ENCODE measurements around the gene RPL10. TPM values are rescaled to one million over a fixed set of nuclear protein-coding genes. Genes with fewer than 3 reads are reported as not detected.
A peak's percentile ranks its signal among the peaks of the same experiment; 100 is the strongest.

The RPL10 gene
- total RNA-seq, 2 experiments from 2014 or later: 1,884 to 2,727 TPM

DNA sequence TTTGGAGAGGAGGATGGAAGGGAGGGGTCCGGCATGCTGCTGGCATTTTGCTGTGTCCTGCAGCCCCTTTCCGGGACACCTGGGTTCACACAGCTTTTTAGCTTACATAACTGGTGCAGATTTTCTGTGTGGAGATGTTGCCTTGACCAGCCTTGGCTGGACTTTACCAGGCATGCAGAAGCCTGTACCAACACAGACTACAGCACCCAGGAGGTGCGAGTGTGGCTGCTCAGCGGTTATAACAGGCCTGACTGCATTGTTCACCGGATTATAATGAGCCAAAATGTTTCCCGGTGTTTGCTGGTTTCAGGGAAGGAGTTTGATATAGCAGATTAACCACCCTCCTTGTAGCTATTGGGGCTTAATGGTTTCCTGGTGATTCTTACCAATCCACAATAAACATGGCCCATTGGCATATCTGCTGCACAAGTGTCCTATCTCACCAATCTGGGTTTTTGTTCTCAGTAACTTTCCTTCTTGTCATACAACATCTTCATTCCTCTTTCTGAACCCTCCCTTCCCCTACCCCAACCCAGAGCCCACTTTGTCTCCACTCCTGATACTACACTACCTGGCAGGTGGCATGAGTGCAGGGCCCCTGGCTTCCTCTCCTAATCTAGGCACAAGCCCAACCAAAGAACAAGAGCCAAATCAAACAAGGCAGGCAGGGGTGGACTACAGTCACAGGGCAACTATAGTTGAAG, 3.9 kb downstream of the RPL10 start:
- Mint-ChIP-seq H3K36me3 (ENCODE audit: low read depth) (peaks cover 26% of the 10 kb centered on the region), H3K27me3 (no peaks in the 10 kb centered on the region), H3K9me3 (no peaks in the 10 kb centered on the region), H3K27ac (peak overlapping the region; percentile 36), H3K4me1 (peaks cover 12% of the 10 kb centered on the region), H3K4me3 (no peak overlapping the region)
- ChIA-PET POLR2A (no interaction called here), CTCF (interaction anchor here (0.6 kb wide), 2 partner anchors 12 to 74 kb away, joined by 3 to 6 read pairs; no protein-coding TSS in a partner anchor)
- no peak for DNase-seq

DNA sequence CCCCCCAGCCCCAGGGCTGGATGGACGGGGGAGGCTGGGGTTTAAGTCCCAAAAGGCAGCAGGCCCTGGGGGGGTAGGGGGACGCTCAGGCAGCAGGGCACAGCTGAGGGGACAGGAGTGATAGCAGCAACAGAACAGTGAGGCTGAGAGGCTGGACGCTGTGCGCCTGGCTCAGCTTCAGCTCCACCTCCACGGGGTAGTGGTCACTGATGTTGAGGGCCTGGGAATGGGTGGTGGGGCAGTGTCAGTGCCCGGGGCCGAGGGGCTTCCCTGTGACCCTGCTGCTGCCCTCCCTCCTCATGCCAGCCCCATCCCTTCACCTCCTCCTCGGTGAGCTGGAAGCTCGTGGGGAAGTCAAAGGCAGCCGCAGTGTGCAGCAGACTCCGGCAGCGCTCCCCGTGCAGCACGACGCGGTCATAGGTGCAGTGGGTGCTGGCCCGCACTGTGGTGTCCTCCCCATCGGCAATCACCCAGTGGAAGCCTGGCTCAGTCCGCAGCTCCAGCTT, 4.5 kb downstream of the RPL10 start:
- Mint-ChIP-seq H3K4me1 (peaks cover 12% of the 10 kb centered on the region), H3K4me3 (no peak overlapping the region), H3K9me3 (no peaks in the 10 kb centered on the region), H3K36me3 (ENCODE audit: low read depth) (peaks cover 26% of the 10 kb centered on the region), H3K27me3 (no peaks in the 10 kb centered on the region), H3K27ac (no peak overlapping the region)
- ChIA-PET CTCF (interaction anchor here (0.6 kb wide), 1 partner anchor 12 kb away, joined by 3 read pairs; no protein-coding TSS in a partner anchor), POLR2A (no interaction called here)
- DNase-seq: no peak

DNA sequence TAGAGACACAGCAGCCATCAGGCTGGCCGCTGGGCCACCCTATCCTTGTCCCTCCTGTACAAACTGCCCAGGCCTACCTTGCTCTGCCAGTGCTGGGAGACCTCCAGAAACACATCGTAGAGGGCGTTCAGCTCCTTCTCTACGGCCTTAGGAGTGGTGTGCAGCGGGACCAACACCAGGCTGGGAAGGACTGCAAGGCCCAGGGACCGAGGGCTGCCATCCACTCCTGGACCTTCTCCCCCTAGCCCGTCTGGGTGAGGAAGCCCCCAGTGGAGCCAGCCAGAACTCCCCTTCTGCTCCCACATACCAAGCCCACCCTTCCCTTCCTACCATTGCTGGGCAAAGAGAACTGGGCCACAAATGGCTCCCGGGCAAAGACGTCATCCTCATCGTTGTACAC, 5.0 kb downstream of the RPL10 start:
- Mint-ChIP-seq H3K4me3 (no peak overlapping the region), H3K9me3 (no peaks in the 10 kb centered on the region)

DNA sequence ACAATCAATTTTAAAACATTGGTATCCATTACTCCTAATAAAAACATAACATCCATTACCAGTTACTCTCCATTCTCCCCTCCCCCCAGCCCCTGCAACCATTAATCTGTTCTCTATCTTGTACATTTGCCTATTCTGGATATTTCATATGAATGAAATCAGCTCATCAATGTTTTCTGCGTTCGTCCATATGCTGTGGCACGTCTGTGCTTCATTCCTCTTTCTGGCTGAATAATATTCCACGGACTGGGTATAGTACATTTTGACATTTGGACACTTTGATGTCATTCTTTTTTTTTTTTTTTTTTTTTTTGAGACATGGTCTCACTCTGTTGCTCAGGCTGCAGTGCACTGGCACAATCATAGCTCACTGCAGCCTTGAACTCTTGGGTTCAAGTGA, 5.7 kb downstream of the RPL10 start:
- no peak overlapping the region for H3K4me3 Mint-ChIP-seq
- H3K4me1 Mint-ChIP-seq: peaks cover 17% of the 10 kb centered on the region
- no peaks in the 10 kb centered on the region for H3K9me3 Mint-ChIP-seq
- no peaks in the 10 kb centered on the region for H3K27me3 Mint-ChIP-seq
- peaks cover 22% of the 10 kb centered on the region for H3K36me3 Mint-ChIP-seq (ENCODE audit: low read depth)
- ChIA-PET CTCF (no interaction called here), POLR2A (no interaction called here)
- no peak for DNase-seq
- H3K27ac Mint-ChIP-seq: no peak overlapping the region

More for the DNA sequence above, 5.0 kb downstream of the RPL10 start:
- H3K36me3 Mint-ChIP-seq (ENCODE audit: low read depth): peaks cover 24% of the 10 kb centered on the region
- H3K27ac Mint-ChIP-seq: no peak overlapping the region
- no peak for DNase-seq
- H3K27me3 Mint-ChIP-seq: no peaks in the 10 kb centered on the region
- peaks cover 12% of the 10 kb centered on the region for H3K4me1 Mint-ChIP-seq
- POLR2A ChIA-PET: no interaction called here
- CTCF ChIA-PET: no interaction called here

DNA sequence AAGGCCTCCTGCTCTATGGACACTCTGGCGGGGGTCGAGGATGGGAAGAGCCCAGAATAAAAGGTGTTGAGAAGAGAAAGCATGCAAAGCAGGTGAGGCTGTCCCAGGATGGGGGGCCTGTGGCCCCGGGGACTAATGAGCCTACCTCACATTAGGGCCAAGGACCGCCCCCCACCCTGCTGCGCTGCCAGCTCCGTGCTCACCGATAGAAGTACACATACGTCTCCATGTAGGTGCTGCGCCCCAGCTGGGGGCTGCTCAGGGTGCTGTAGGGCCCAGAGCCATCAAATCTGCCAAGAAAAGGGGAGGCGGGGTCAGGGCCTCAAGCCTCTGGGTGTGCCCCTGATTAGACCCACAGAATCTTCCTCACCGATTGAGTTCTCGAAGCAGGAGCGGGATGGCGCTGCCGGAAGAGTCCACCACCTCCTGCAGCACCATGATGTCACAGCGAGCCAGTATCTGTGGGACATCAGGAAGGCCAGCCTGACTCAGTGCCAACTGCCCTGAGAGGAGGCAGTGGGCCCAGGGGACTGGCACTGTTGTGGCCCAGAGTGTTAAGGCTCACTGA, 6.5 kb downstream of the RPL10 start:
- no peak overlapping the region for H3K4me3 Mint-ChIP-seq
- no peak for DNase-seq
- no peaks in the 10 kb centered on the region for H3K27me3 Mint-ChIP-seq
- H3K9me3 Mint-ChIP-seq: no peaks in the 10 kb centered on the region
- peaks cover 18% of the 10 kb centered on the region for H3K4me1 Mint-ChIP-seq
- H3K27ac Mint-ChIP-seq: peak overlapping the region; percentile 46
- CTCF ChIA-PET: no interaction called here
- peaks cover 16% of the 10 kb centered on the region for H3K36me3 Mint-ChIP-seq (ENCODE audit: low read depth)
- POLR2A ChIA-PET: no interaction called here

DNA sequence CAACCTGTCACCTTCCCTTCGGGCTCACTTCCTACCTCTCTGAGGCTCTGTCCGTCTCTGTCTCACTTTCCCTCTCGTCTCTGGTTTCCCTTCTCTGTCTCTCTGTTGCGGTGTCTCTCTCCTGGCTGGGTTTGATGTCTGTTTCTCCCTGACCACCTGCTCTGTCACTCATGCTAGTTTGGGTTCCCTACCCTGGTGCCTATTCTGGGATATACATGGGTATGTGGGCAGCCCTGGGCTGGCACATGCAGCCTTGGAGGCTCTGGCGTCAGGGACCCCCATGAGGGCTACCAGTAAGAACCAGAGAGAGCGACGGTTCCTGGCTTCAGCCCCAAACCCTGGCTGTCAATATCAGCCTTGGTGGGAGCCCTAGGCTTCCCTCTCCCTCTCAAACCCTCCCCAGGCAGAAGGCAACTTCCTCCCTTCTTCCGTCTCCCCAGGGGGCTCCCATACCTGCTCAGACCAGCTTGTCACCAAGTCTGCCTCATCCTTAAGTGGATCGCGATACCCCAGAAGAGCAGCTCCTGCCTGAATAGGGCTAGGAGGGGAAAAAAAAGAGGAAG, 10.6 kb downstream of the RPL10 start:
- H3K36me3 Mint-ChIP-seq (ENCODE audit: low read depth): peaks cover 13% of the 10 kb centered on the region
- peaks cover 20% of the 10 kb centered on the region for H3K4me1 Mint-ChIP-seq
- ChIA-PET CTCF (interaction anchor here (1.3 kb wide), 1 partner anchor 11 kb away, joined by 4 read pairs; no protein-coding TSS in a partner anchor), POLR2A (no interaction called here)
- H3K27me3 Mint-ChIP-seq: no peaks in the 10 kb centered on the region
- peak overlapping the region; percentile 72 for H3K27ac Mint-ChIP-seq
- peak overlapping the region; percentile 57 for H3K4me3 Mint-ChIP-seq
- no peaks in the 10 kb centered on the region for H3K9me3 Mint-ChIP-seq
- DNase-seq: no peak

DNA sequence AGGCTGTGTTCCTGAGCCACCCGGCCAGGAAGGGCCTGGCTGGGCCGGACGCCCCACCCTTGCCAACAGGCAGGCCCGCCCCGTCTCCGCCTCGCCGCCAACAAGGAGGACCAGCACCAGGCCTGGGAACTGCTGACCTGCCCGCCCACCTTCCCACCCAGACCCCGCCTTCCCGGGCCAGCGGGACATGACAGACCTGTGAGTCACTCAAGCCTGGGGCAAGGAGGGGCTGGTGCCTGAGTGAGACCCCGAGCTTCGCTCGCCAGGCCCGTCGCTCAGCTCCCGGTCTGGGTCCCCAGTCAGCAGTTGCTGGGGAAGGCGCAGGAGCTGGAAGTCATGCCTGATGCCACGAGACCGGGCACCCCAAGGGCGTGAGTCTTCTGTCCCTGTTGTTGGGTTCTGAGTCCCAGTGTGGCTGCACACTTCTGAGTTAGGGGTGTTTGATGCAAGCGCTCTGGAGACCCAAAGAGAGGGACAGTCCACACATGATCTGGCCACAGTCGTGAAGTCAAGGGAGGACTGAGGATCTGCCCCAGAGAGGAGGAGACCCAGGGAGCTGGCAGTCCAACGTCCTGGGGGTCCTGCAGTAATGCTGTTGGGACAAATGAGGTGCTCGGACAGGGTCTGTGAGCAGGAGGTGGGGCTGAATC, 11.2 kb downstream of the RPL10 start, which contains the start of gene DNASE1L1:
TSS of gene DNASE1L1 (minus strand) at position 33 of the 650 bp plus-strand sequence. CDS start 3,686 bp downstream, outside the sequence.
- Mint-ChIP-seq H3K27ac (peak within 1 kb of the TSS; percentile 72), H3K4me1 (peaks cover 20% of the 10 kb centered on the region), H3K27me3 (no peaks in the 10 kb centered on the region), H3K36me3 (ENCODE audit: low read depth) (peaks cover 16% of the 10 kb centered on the region), H3K9me3 (no peaks in the 10 kb centered on the region), H3K4me3 (peak within 1 kb of the TSS; percentile 57)
- no peak for DNase-seq
- ChIA-PET POLR2A (no interaction called here), CTCF (interaction anchor here (1.3 to 1.7 kb wide), 2 partner anchors 10 kb away, joined by 4 to 12 read pairs; no protein-coding TSS in a partner anchor)

DNA sequence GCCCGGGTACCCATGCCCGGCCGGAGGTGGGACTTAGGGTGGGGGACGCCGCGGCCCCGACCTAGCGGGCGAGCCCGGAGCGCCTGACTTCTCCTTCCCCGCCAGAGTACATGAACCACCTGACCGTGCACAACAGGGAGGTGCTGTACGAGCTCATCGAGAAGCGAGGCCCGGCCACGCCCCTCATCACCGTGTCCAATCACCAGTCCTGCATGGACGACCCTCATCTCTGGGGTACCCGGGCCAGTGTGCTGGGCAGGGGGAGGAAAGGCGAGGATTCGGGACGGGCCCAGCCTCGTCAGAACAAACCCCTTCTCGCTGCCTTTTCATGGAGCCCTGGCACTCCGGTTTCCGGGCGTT, 13.8 kb downstream of the RPL10 start:
- peaks cover 23% of the 10 kb centered on the region for H3K36me3 Mint-ChIP-seq (ENCODE audit: low read depth)
- CTCF ChIA-PET: interaction anchor here (0.9 to 1.8 kb wide), 3 partner anchors 12 to 17 kb away, joined by 4 to 6 read pairs (median 4); partner anchors contain the start of gene ATP6AP1
- peak; percentile 57 for DNase-seq
- peaks cover 22% of the 10 kb centered on the region for H3K4me1 Mint-ChIP-seq
- no peaks in the 10 kb centered on the region for H3K27me3 Mint-ChIP-seq
- peak overlapping the region; percentile 79 for H3K4me3 Mint-ChIP-seq
- no peaks in the 10 kb centered on the region for H3K9me3 Mint-ChIP-seq
- POLR2A ChIA-PET: interaction anchor here (1.0 to 1.2 kb wide), 2 partner anchors 14 to 78 kb away, joined by 4 read pairs; partner anchors contain the start of genes RPL10 and SLC10A3
- H3K27ac Mint-ChIP-seq: peak overlapping the region; percentile 92

DNA sequence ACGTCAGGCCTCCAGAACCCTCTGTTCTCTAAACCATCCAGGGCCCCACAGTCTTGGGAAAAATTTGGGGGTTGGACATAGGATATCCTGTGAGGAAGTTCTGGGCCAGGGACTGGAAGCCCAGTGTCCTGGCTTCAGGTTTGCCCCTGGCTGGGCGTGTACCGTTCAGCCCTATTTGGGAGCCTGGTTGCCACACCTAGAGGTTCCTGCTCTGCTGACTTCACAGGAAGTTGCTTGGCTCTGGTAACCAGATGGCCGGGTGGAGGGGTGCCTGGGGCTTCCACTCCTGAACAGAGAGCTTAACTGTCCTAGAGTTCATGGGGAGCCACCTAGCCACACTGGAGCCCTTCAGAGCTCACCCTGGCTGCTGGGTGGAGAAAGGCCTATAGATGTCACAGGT, 14.3 kb downstream of the RPL10 start:
- Mint-ChIP-seq H3K4me3 (peak overlapping the region; percentile 79), H3K27me3 (no peaks in the 10 kb centered on the region), H3K36me3 (ENCODE audit: low read depth) (peaks cover 23% of the 10 kb centered on the region), H3K4me1 (peaks cover 22% of the 10 kb centered on the region), H3K27ac (peak overlapping the region; percentile 92), H3K9me3 (no peaks in the 10 kb centered on the region)
- CTCF ChIA-PET: interaction anchor here (0.9 to 1.8 kb wide), 3 partner anchors 11 to 17 kb away, joined by 4 to 6 read pairs (median 4); partner anchors contain the start of gene ATP6AP1
- DNase-seq: peak; percentile 57
- POLR2A ChIA-PET: interaction anchor here (1.0 to 1.2 kb wide), 2 partner anchors 14 to 78 kb away, joined by 4 read pairs; partner anchors contain the start of genes RPL10 and SLC10A3

DNA sequence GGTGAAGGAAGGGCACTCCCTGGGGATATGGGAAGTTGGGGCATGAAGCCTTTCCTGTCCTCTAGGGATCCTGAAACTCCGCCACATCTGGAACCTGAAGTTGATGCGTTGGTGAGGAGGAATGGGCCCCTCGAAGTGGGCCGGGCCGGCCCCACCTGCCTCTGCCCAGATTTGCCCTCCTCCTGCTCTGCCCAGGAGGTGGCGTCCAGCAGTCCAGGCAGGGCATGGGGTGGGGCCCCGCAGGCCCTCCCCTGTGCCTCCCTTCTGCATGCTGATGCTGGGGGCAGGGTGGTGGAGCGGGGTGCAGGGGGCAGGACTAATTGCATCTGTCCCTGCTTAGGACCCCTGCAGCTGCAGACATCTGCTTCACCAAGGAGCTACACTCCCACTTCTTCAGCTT, 15.0 kb downstream of the RPL10 start:
- Mint-ChIP-seq H3K27me3 (no peaks in the 10 kb centered on the region), H3K9me3 (no peaks in the 10 kb centered on the region), H3K4me3 (peak overlapping the region; percentile 79), H3K4me1 (peaks cover 22% of the 10 kb centered on the region), H3K36me3 (ENCODE audit: low read depth) (peaks cover 23% of the 10 kb centered on the region), H3K27ac (peak overlapping the region; percentile 92)
- ChIA-PET POLR2A (no interaction called here), CTCF (interaction anchor here (1.0 kb wide), 1 partner anchor 14 kb away, joined by 3 read pairs; the partner anchor contains the start of gene RPL10)
- DNase-seq: no peak

DNA sequence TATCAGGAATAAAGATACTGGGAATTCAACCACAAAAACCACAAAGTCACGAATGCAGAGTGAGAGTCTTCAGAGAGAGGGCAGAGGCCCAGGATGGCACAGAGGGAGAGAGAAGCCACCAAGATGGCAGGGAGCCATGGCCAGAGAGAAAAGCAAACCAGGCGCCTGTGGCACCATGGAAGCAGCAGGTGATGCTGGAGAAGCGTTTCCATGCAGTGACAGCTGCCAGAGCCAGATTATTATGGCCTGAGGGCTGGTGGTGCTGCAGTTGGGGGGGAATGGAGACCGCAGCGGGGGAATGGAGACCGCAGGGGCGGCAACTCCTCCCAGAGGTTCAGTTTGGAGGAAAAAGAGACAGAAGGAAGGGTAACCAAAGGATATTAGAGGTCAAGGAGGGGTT, 19.0 kb downstream of the RPL10 start:
- POLR2A ChIA-PET: no interaction called here
- Mint-ChIP-seq H3K9me3 (no peaks in the 10 kb centered on the region), H3K4me1 (peaks cover 8% of the 10 kb centered on the region), H3K27me3 (no peaks in the 10 kb centered on the region), H3K36me3 (ENCODE audit: low read depth) (peaks cover 18% of the 10 kb centered on the region), H3K4me3 (no peak overlapping the region), H3K27ac (no peak overlapping the region)
- no peak for DNase-seq
- CTCF ChIA-PET: interaction anchor here (1.4 kb wide), 1 partner anchor 66 kb away, joined by 3 read pairs; no protein-coding TSS in a partner anchor

DNA sequence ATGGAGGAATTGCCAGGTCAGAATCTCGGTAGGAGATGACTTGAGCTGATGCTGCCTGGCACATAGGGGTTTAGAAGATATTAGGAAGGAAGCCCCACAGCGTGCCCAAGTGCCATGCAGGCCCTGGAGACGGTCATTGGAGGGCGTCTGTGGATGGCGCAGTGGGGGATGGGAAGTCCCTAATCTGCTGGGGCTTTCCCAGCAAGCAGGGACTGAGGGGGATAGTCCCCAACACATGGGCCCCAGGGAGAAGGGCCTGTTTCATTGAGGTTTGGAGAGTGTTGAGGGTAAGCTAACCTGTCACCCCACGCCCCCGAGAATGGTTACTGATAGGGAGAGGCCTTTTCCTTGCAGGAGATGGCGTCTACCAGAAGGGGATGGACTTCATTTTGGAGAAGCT, 21.0 kb downstream of the RPL10 start:
- ChIA-PET POLR2A (no interaction called here), CTCF (interaction anchor here (1.8 kb wide), 1 partner anchor 10 kb away, joined by 4 read pairs; the partner anchor contains the start of gene DNASE1L1)
- Mint-ChIP-seq H3K4me1 (peaks cover 5% of the 10 kb centered on the region), H3K4me3 (no peak overlapping the region), H3K9me3 (no peaks in the 10 kb centered on the region), H3K36me3 (ENCODE audit: low read depth) (peaks cover 10% of the 10 kb centered on the region), H3K27me3 (no peaks in the 10 kb centered on the region), H3K27ac (no peak overlapping the region)
- no peak for DNase-seq
